K562 (cell line): ENCODE results near the gene LSM14B. TPM values are rescaled to one million over a fixed set of nuclear protein-coding genes. Genes with fewer than 3 reads are reported as not detected.

Experiments used
- ATAC-seq: fragments of 200-7000 bp; cut with Tn5 transposase; 3 replicates; pipeline ENCODE4 v1.9.1; 2020; ENCODE audit warnings: moderate library complexity
- BruUV-seq: library from RNA; stranded (reverse); fragments of 400-500 nt; replicated peaks from 2 replicates; lab custom pipeline; 2021; lab: Mats Ljungman, UMichigan
- CTCF ChIA-PET: fragments of 300-600 bp; formaldehyde crosslinking; extraction: SDS; loops from one replicate; lab custom pipeline; 2021; ENCODE audit warnings: low intra/inter-chr PET ratio; lab: Yijun Ruan, JAX
- POLR2A ChIA-PET: fragments of 300-600, 350-650 bp; sonication (Branson Sonifier 250); formaldehyde crosslinking; extraction: SDS; loops from one replicate; lab custom pipeline; 2021; ENCODE audit warnings: antibody characterized with exemption, inconsistent platforms; lab: Yijun Ruan, JAX
- DNase-seq, 4 experiments: peaks; one replicate each; pipeline versions ENCODE4 v3.0.0 to v3.0.0-alpha.2; 2011 to 2018; ENCODE audit warnings: low spot score in 3 of 4, mixed read lengths in 3 of 4; ENCODE audit errors: extremely low read depth in 1 of 4
- FAIRE-seq: peaks from 2 replicates; lab custom pipeline; 2011; peaks lifted over from hg19 to GRCh38; lab: Jason Lieb, UNC
- H2AFZ ChIP-seq: 2 replicates; pipeline ENCODE4 v1.6.0; 2011; ENCODE audit warnings: low read depth, low read length, control low read depth, inconsistent platforms
- H3K27ac ChIP-seq: fragments of 200-600 bp; 3 replicates; pipeline ENCODE4 v1.8.0; 2011; ENCODE audit warnings: low read depth, mild to moderate bottlenecking, control low read depth, inconsistent platforms, low read length, moderate library complexity, mixed read lengths; ENCODE audit errors: extremely low read depth
- H3K27me3 ChIP-seq, 2 experiments: fragments of 300-600 bp in 1 of 2; 2 replicates in 1 of 2; 3 replicates in 1 of 2; pipeline versions ENCODE4 v1.6.0 to v1.8.0; 2011; ENCODE audit warnings: inconsistent platforms in 2 of 2, low read length in 2 of 2, mild to moderate bottlenecking in 1 of 2, mixed read lengths in 1 of 2, moderate library complexity in 1 of 2; ENCODE audit not compliant: control insufficient read depth in 2 of 2, insufficient read depth in 2 of 2
- H3K36me3 ChIP-seq: fragments of 300-600 bp; 3 replicates; pipeline ENCODE4 v1.8.0; 2011; ENCODE audit warnings: mild to moderate bottlenecking, low read length, inconsistent platforms; ENCODE audit not compliant: control insufficient read depth, insufficient read depth
- H3K4me1 ChIP-seq, 2 experiments: fragments of 200-600 bp in 1 of 2; replicated peaks in 1 of 2; 2 replicates in 1 of 2; 3 replicates in 1 of 2; pipeline versions ENCODE4 v1.5.1 to v1.8.0; 2011; ENCODE audit warnings: inconsistent platforms in 2 of 2, low read length in 2 of 2, mild to moderate bottlenecking in 1 of 2, mixed read lengths in 1 of 2, moderate library complexity in 1 of 2; ENCODE audit not compliant: control insufficient read depth in 2 of 2, insufficient read depth in 2 of 2
- H3K4me2 ChIP-seq: 2 replicates; pipeline ENCODE4 v1.6.1; 2011; ENCODE audit warnings: low read length, control low read depth, inconsistent platforms, mixed read lengths; ENCODE audit not compliant: insufficient read depth
- H3K4me3 ChIP-seq: fragments of 200-600 bp; sonication (generic), shearing (Covaris generic); 2 replicates; pipeline ENCODE4 v1.5.1; 2016; ENCODE audit warnings: control low read depth, inconsistent platforms
- H3K79me2 ChIP-seq: fragments of 200-600 bp; 3 replicates; pipeline ENCODE4 v1.8.0; 2011; ENCODE audit warnings: low read length, inconsistent platforms; ENCODE audit not compliant: control insufficient read depth, insufficient read depth
- H3K9ac ChIP-seq, 2 experiments: 2 replicates each; pipeline versions ENCODE4 v1.6.0 to v1.6.1; 2011; ENCODE audit warnings: low read depth in 2 of 2, low read length in 2 of 2, control low read depth in 1 of 2, inconsistent platforms in 1 of 2, mild to moderate bottlenecking in 1 of 2, mixed read lengths in 1 of 2; ENCODE audit not compliant: insufficient read depth in 1 of 2
- H3K9me1 ChIP-seq: one replicate; pipeline ENCODE4 v1.6.0; 2011; ENCODE audit warnings: inconsistent platforms, mild to moderate bottlenecking, low read length, moderate library complexity; ENCODE audit not compliant: control insufficient read depth, insufficient read depth
- H3K9me3 ChIP-seq: replicated peaks from 2 replicates; pipeline ENCODE4 v1.5.1; 2011; ENCODE audit warnings: low read depth, low read length, inconsistent platforms; ENCODE audit not compliant: control insufficient read depth, insufficient read depth
- H4K20me1 ChIP-seq: replicated peaks from 2 replicates; pipeline ENCODE4 v1.6.1; 2011; ENCODE audit warnings: low read length, inconsistent platforms, mixed read lengths; ENCODE audit not compliant: control insufficient read depth, insufficient read depth
- DACH1 ChIP-seq: fragments of 450-650 bp; IDR thresholded peaks from 2 replicates; pipeline ENCODE4 v1.6.1; 2018; ENCODE audit not compliant: partially characterized antibody
- HDGF ChIP-seq: fragments of 450-650 bp; IDR thresholded peaks from 2 replicates; pipeline ENCODE4 v1.6.1; 2016
- MTA2 ChIP-seq: fragments of 450-650 bp; IDR thresholded peaks from 2 replicates; pipeline ENCODE4 v1.6.1; 2016; ENCODE audit warnings: low read depth
- SAFB2 ChIP-seq: fragments of 200-400 bp; formaldehyde crosslinking; IDR thresholded peaks from 2 replicates; pipeline ENCODE4 v1.6.1; 2018; ENCODE audit warnings: borderline replicate concordance, low read length, low read depth, moderate library complexity; ENCODE audit not compliant: severe bottlenecking
- SMAD4 ChIP-seq: fragments of 250-450 bp; sonication (Bioruptor Pico); conservative IDR thresholded peaks from 2 replicates; pipeline ENCODE4 v1.8.0; 2021; ENCODE audit warnings: inconsistent platforms, mild to moderate bottlenecking, moderate library complexity
- TAF1 ChIP-seq: IDR thresholded peaks from 2 replicates; pipeline ENCODE4 v1.6.1; 2011; ENCODE audit warnings: mild to moderate bottlenecking, low read length, moderate library complexity; ENCODE audit not compliant: insufficient read depth, control insufficient read depth, severe bottlenecking; ENCODE audit errors: extremely low read depth
- WGBS: fragments of 100-300 bp; shearing (Covaris generic); methylation state at CpG from one replicate; pipeline ENCODE4 v1.1.6; 2016; ENCODE audit warnings: low coverage, mixed read lengths; ENCODE audit not compliant: insufficient coverage; ENCODE audit errors: missing lambda C conversion rate; 5-methylcytosine and 5-hydroxymethylcytosine counted together
- in situ Hi-C: fragments of 300-500 bp; cut with MboI; formaldehyde crosslinking; loops from 4 replicates; pipeline ENCODE4 v1.15.0; 2018; ENCODE audit warnings: inconsistent platforms, mixed read lengths
- intact Hi-C: fragments of 100-400 bp; cut with micrococcal nuclease; formaldehyde crosslinking; loops from 2 replicates; pipeline ENCODE4 v1.14.2; 2022
- polyA plus RNA-seq, 8 experiments: library from polyadenylated mRNA; depleted of rRNA in 4 of 8; stranded (reverse) in 5 of 8; unstranded in 3 of 8; fragments of >200 nt; fragmentation: Nextera tagmentation in 2 of 8; fragmentation: Illumina TruSeq in 1 of 8; extraction: Ambion mirVana in 2 of 8; extraction: Trizol in 1 of 8; gene quantifications; 2 replicates each; pipeline versions ENCODE4 v1.2.1 to v1.2.3, GENCODE V29; 2011 to 2014; ENCODE audit warnings: inconsistent platforms in 1 of 8, missing spikeins in 1 of 8
- total RNA-seq, 7 experiments: library from RNA; depleted of rRNA in 6 of 7; stranded (reverse); fragments of >200 nt in 6 of 7; fragmentation: Illumina TruSeq in 2 of 7; extraction: Trizol in 2 of 7; gene quantifications; 2 replicates each; pipeline versions ENCODE4 v1.2.1 to v1.2.3, GENCODE V29; 2011 to 2021; ENCODE audit warnings: low replicate concordance in 1 of 7

Gene LSM14B
- total and polyA plus RNA-seq, 9 of the 15 experiments (the other 6 are each of a cell fraction or from before 2014, with no cell fraction given): 0.66 to 36.0 (median 20.2) TPM

DNA sequence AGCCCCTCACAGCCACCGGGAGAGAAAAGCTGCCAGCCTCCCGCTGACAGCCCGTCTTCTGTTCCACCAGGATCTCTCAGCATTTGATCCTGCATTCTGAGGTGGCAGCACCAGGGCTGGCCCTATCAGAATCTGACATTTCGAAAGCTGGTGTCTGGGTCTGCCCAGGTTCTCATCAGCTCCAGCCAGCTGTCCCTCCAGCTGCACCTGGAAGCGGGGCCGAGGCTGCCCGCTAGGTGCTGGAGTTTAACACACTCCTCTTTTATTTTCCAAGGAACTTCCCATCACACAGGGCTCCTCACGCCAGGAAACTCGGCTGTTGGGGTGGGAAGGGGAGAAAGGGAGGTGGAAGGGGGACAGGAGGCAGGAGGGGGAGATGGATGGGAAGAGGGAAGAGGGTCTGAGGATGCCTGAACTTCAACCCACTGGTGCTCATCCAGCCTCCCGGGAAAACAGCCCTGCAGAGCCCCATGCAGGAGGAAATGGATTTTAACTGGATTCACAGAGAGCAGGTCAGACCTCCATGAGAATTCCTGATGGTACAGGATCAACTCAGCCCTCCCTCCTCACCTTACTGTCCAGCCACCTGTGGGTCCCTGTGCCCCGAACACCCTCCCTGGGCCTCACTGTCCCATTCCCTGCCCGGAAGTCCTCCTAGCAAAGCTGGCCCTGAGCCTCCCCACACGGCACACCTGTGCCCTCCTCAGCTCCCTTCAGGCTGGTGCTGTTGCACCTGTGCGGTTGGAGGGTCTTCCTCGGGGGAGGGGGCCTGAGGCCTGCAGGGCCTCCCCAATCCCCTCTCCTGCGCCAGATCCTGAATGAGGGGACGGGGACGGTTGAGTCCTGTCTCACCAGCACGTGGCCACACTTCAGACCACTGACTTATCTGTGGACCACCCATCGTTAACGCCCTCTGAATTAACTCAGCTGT is 3.9 kb upstream of the LSM14B start:
- no peaks in the 10 kb centered on the region for H3K9me1 ChIP-seq
- 0 out of 3 replicates have a peak, but pooled peaks cover 2% of the 10 kb centered on the region for H3K36me3 ChIP-seq
- peaks cover 6 to 46% of the 10 kb centered on the region in 2 experiments; a peak in 4 of 5 replicates for H3K4me1 ChIP-seq
- H3K9ac ChIP-seq: peak overlapping the region in 1 of 2 experiments; percentile 13; a peak in 1 of 4 replicates
- ChIA-PET POLR2A (interaction anchor here (0.6 to 1.8 kb wide), 2 partner anchors 52 to 352 kb away, joined by 3 to 4 read pairs; no protein-coding TSS in a partner anchor), CTCF (no interaction called here)
- peaks cover 12 to 43% of the 10 kb centered on the region in 2 experiments for H3K27me3 ChIP-seq
- no TSS peak for BruUV-seq
- H3K27ac ChIP-seq: no peak overlapping the region
- no peak overlapping the region for H3K4me3 ChIP-seq
- FAIRE-seq: no peak
- intact Hi-C loops: no loop called here
- no peak for DNase-seq
- TF ChIP-seq TAF1: no peak
- TF ChIP-seq DACH1: no peak
- TF ChIP-seq MTA2: no peak
- no peak for TF ChIP-seq HDGF
- no peak for TF ChIP-seq SMAD4 (CRISPR knock-in tag)
- TF ChIP-seq SAFB2: no peak
- ATAC-seq: no peak
- no peak overlapping the region for H2AFZ ChIP-seq
- H4K20me1 ChIP-seq: peaks cover 4% of the 10 kb centered on the region
- H3K79me2 ChIP-seq: peaks cover 11% of the 10 kb centered on the region
- H3K4me2 ChIP-seq: no peak overlapping the region
- H3K9me3 ChIP-seq: no peaks in the 10 kb centered on the region
- in situ Hi-C loops: no loop called here
- 14% methylated on average over 21 of the region's 21 CpGs for WGBS
